Glutamatergic neuron (in vitro differentiated cells): ENCODE measurements around the gene SLC9A3. TPM values are rescaled to one million over a fixed set of nuclear protein-coding genes. Genes with fewer than 3 reads are reported as not detected.

Experiments
- DNase-seq: peaks from one replicate; pipeline ENCODE4 v3.0.0; 2022
- H3K27ac Mint-ChIP-seq: one replicate; pipeline ENCODE4 v1.8.0; 2020; ENCODE audit warnings: mild to moderate bottlenecking, mixed read lengths, inconsistent platforms; ENCODE audit not compliant: unreplicated experiment
- H3K27me3 Mint-ChIP-seq: one replicate; pipeline ENCODE4 v1.8.0; 2020; ENCODE audit warnings: mild to moderate bottlenecking, moderate library complexity, mixed read lengths, inconsistent platforms; ENCODE audit not compliant: unreplicated experiment
- H3K36me3 Mint-ChIP-seq: one replicate; pipeline ENCODE4 v1.8.0; 2020; ENCODE audit warnings: mild to moderate bottlenecking, mixed read lengths, inconsistent platforms; ENCODE audit not compliant: unreplicated experiment
- H3K4me1 Mint-ChIP-seq: one replicate; pipeline ENCODE4 v1.8.0; 2020; ENCODE audit warnings: mild to moderate bottlenecking, low read depth, mixed read lengths, inconsistent platforms; ENCODE audit not compliant: unreplicated experiment
- H3K4me3 Mint-ChIP-seq: one replicate; pipeline ENCODE4 v1.8.0; 2020; ENCODE audit warnings: mild to moderate bottlenecking, mixed read lengths, inconsistent platforms; ENCODE audit not compliant: unreplicated experiment
- H3K9me3 Mint-ChIP-seq: one replicate; pipeline ENCODE4 v1.8.0; 2020; ENCODE audit warnings: mild to moderate bottlenecking, moderate library complexity, mixed read lengths, inconsistent platforms; ENCODE audit not compliant: unreplicated experiment
- total RNA-seq: library from RNA; stranded (reverse); fragmentation: NEBNext Ultra II Directional; extraction: Animal tissue kit (Norgen Biotek cat#: 25700); gene quantifications from one replicate; pipeline ENCODE4 v1.2.1, GENCODE V29; 2021; ENCODE audit not compliant: unreplicated experiment
- TF ChIP-seq, protein P1 (sequence below): fragments of 200-600 bp; sonication (generic); IDR thresholded peaks from one replicate; pipeline ENCODE4 v1.5.0; 2021; ENCODE audit not compliant: partially characterized antibody, unreplicated experiment

Gene SLC9A3
- total RNA-seq, 1 donor from 2014 or later: 1.1 TPM

DNA sequence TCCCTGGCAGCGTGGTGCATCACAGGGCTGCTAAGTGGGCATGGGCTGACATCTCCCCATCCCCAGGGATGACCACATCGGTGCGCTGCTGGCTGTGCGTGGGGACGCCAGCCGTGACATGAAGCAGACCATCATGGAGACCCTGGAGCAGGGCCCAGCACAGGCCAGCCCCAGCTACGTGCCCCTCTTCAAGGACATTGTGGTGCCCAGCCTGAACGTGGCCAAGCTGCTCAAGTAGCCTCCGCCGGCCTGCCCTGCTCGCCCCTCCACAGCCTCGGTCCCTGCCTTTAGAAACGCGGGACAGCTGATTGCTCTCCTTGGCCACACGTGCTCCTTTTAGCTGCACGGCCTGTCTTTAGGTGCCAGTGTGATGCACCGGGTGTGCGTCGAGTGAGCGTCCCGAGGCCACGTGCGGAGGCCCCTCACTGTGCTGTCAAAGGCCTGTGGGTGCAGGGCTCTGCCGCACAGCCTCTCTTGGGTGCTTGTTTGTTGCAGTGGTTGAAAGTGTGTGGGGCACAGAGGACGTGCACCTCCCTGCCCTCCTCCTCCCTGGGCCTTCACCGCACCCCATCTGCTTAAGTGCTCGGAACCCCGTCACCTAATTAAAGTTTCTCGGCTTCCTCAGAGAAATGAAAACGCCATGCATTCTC lies 57.5 kb downstream of the SLC9A3 start:
- H3K4me1 Mint-ChIP-seq: no peaks in the 10 kb centered on the region
- H3K4me3 Mint-ChIP-seq: no peak overlapping the region
- H3K36me3 Mint-ChIP-seq: no peaks in the 10 kb centered on the region
- TF ChIP-seq, protein P1, sequence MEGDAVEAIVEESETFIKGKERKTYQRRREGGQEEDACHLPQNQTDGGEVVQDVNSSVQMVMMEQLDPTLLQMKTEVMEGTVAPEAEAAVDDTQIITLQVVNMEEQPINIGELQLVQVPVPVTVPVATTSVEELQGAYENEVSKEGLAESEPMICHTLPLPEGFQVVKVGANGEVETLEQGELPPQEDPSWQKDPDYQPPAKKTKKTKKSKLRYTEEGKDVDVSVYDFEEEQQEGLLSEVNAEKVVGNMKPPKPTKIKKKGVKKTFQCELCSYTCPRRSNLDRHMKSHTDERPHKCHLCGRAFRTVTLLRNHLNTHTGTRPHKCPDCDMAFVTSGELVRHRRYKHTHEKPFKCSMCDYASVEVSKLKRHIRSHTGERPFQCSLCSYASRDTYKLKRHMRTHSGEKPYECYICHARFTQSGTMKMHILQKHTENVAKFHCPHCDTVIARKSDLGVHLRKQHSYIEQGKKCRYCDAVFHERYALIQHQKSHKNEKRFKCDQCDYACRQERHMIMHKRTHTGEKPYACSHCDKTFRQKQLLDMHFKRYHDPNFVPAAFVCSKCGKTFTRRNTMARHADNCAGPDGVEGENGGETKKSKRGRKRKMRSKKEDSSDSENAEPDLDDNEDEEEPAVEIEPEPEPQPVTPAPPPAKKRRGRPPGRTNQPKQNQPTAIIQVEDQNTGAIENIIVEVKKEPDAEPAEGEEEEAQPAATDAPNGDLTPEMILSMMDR: no peak
- peaks cover 3% of the 10 kb centered on the region for H3K9me3 Mint-ChIP-seq
- H3K27ac Mint-ChIP-seq: no peak overlapping the region
- DNase-seq: peak; percentile 6
- peaks cover 1% of the 10 kb centered on the region for H3K27me3 Mint-ChIP-seq

GRCh38 chr5:465591-466403 lies 58.5 kb downstream of the SLC9A3 start:
- H3K27me3 Mint-ChIP-seq: peaks cover 1% of the 10 kb centered on the region
- no peaks in the 10 kb centered on the region for H3K4me1 Mint-ChIP-seq
- no peaks in the 10 kb centered on the region for H3K36me3 Mint-ChIP-seq
- peak; percentile 9 for DNase-seq
- H3K9me3 Mint-ChIP-seq: no peaks in the 10 kb centered on the region
- H3K27ac Mint-ChIP-seq: no peak overlapping the region
- TF ChIP-seq, protein P1: no peak
- H3K4me3 Mint-ChIP-seq: no peak overlapping the region

- Mint-ChIP-seq H3K4me1 (no peaks in the 10 kb centered on the region), H3K36me3 (peaks cover 2% of the 10 kb centered on the region), H3K9me3 (no peaks in the 10 kb centered on the region), H3K4me3 (no peak overlapping the region), H3K27me3 (peaks cover 1% of the 10 kb centered on the region), H3K27ac (no peak overlapping the region)
- TF ChIP-seq, protein P1: no peak
- peak; percentile 12 for DNase-seq
Observed at GRCh38 chr5:464843-465590, 59.2 kb downstream of the SLC9A3 start.

- Mint-ChIP-seq H3K4me3 (no peak overlapping the region), H3K9me3 (no peaks in the 10 kb centered on the region), H3K27me3 (peaks cover 3% of the 10 kb centered on the region), H3K4me1 (no peaks in the 10 kb centered on the region), H3K36me3 (peaks cover 8% of the 10 kb centered on the region), H3K27ac (no peak overlapping the region)
- TF ChIP-seq, protein P1: no peak
- no peak for DNase-seq
Observed at GRCh38 chr5:464446-464842, 59.8 kb downstream of the SLC9A3 start.

- Mint-ChIP-seq H3K9me3 (no peaks in the 10 kb centered on the region), H3K27ac (no peak overlapping the region), H3K36me3 (peaks cover 12% of the 10 kb centered on the region), H3K4me1 (no peaks in the 10 kb centered on the region), H3K27me3 (peaks cover 3% of the 10 kb centered on the region), H3K4me3 (no peak overlapping the region)
- TF ChIP-seq, protein P1: no peak
- peak; percentile 4 for DNase-seq
Observed at GRCh38 chr5:463952-464351, 60.3 kb downstream of the SLC9A3 start.
